Esophagus muscularis mucosa (tissue), 4 donors: Measurements from ENCODE around the gene PRPS1. TPM values are rescaled to one million over a fixed set of nuclear protein-coding genes. Genes with fewer than 3 reads are reported as not detected.

Experiments
- DNase-seq: peaks from one replicate; pipeline ENCODE4 v3.0.0-alpha.2; 2017; ENCODE audit errors: extremely low spot score
- H3K27ac ChIP-seq, 4 donors: fragments of 200-600 bp; sonication (generic); replicated peaks in 1 of 4; 1 replicate in 3 of 4; 2 replicates in 1 of 4; pipeline ENCODE4 v1.5.1; 2016 to 2019; ENCODE audit warnings: mild to moderate bottlenecking in 1 of 4
- H3K27me3 ChIP-seq, 4 donors: fragments of 200-600 bp; sonication (generic); one replicate each; pipeline versions ENCODE4 v1.5.1 to v1.6.0; 2016 to 2019
- H3K36me3 ChIP-seq, 4 donors: fragments of 200-600 bp; sonication (generic); one replicate each; pipeline ENCODE4 v1.5.1; 2016 to 2019
- H3K4me1 ChIP-seq, 4 donors: fragments of 200-600 bp; sonication (generic); one replicate each; pipeline ENCODE4 v1.5.1; 2016 to 2019
- H3K4me3 ChIP-seq, 4 donors: fragments of 200-600 bp; sonication (generic); 1 replicate in 2 of 4; 2 replicates in 2 of 4; pipeline ENCODE4 v1.5.1; 2016 to 2019; ENCODE audit warnings: mild to moderate bottlenecking in 4 of 4, moderate library complexity in 1 of 4
- H3K9me3 ChIP-seq, 4 donors: fragments of 200-600 bp; sonication (generic); 1 replicate in 3 of 4; 2 replicates in 1 of 4; pipeline ENCODE4 v1.5.1; 2016 to 2019
- CTCF ChIP-seq, 3 experiments: fragments of 200-600 bp in 2 of 3; fragments of 450-650 bp in 1 of 3; sonication (generic) in 2 of 3; IDR thresholded peaks; one replicate each; pipeline ENCODE4 v1.5.1; 2017 to 2019; ENCODE audit warnings: antibody characterized with exemption in 3 of 3, mild to moderate bottlenecking in 2 of 3, moderate library complexity in 1 of 3
- EP300 ChIP-seq: sonication (generic); formaldehyde crosslinking; IDR thresholded peaks from one replicate; pipeline ENCODE4 v1.6.1; 2017; ENCODE audit warnings: antibody characterized with exemption
- POLR2A ChIP-seq: fragments of 450-650 bp; IDR thresholded peaks from one replicate; pipeline ENCODE4 v1.6.1; 2017; ENCODE audit warnings: antibody characterized with exemption, moderate library complexity, mild to moderate bottlenecking, low read depth
- POLR2AphosphoS5 ChIP-seq, 2 donors: sonication (generic); formaldehyde crosslinking; IDR thresholded peaks; one replicate each; pipeline ENCODE4 v1.6.1; 2017; ENCODE audit warnings: antibody characterized with exemption in 2 of 2
- whole genome bisulfite sequencing: methylation state at CpG from one replicate; pipeline ENCODE4 v1.1.5; 2018; 5-methylcytosine and 5-hydroxymethylcytosine counted together
- intact Hi-C: fragments of 100-400 bp; cut with DNase I; formaldehyde crosslinking; loops from one replicate; pipeline ENCODE4 v1.15.1; 2023
- total RNA-seq, 4 donors: library from RNA; depleted of rRNA; stranded (reverse); fragments of >200 nt; gene quantifications; one replicate each; pipeline versions ENCODE4 v1.1.0 to v1.2.1, GENCODE V29; 2016

PRPS1 gene
- total RNA-seq, 4 donors from 2014 or later: 17.0 to 36.0 (median 23.4) TPM

- no peaks in the 10 kb centered on the region for H3K4me1 ChIP-seq
- no peak overlapping the region for H3K4me3 ChIP-seq
- intact Hi-C loops: no loop called here
- DNase-seq: no peak
- H3K36me3 ChIP-seq: no peaks in the 10 kb centered on the region
- H3K27me3 ChIP-seq: peaks cover 0 to 4% (median 0%) of the 10 kb centered on the region in 4 donors
- 62% methylated on average over 4 of the region's 4 CpGs for WGBS
- TF ChIP-seq EP300: no peak
- no peak for TF ChIP-seq POLR2AphosphoS5 (IDR thresholded peaks at IDR 0.05)
- H3K27ac ChIP-seq: no peak overlapping the region
- no peaks in the 10 kb centered on the region for H3K9me3 ChIP-seq
Observed at GRCh38 chrX:107596651-107597050, 31.7 kb upstream of the PRPS1 start.

DNA sequence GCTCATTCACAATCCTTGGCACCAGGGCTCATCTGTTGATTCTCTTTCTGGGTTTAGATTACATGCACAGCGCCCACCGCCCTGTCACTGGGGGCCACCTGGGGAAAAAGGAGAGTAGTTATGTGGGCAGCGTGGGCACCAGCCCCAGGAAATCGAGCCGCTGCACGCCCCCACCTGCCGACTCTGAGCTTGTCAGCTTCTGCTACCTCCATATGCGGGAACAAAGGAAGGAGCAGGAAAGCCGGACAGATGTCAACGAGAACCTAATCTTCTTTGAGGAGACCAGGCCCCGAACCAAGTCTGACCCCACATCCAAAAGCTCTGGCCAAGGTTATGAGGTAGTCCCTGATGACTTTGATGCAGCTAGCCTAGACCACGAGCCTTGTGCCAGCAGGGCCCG is 31.0 kb upstream of the PRPS1 start:
- no peak overlapping the region for H3K4me3 ChIP-seq
- 90% methylated on average over 10 of the region's 13 CpGs for WGBS
- H3K4me1 ChIP-seq: no peaks in the 10 kb centered on the region
- no peak overlapping the region for H3K27ac ChIP-seq
- DNase-seq: no peak
- intact Hi-C loops: no loop called here
- no peaks in the 10 kb centered on the region for H3K36me3 ChIP-seq
- peaks cover 0 to 4% (median 0%) of the 10 kb centered on the region in 4 donors for H3K27me3 ChIP-seq
- TF ChIP-seq CTCF (IDR thresholded peaks at IDR 0.05): no peak
- TF ChIP-seq POLR2A: no peak
- TF ChIP-seq POLR2AphosphoS5 (IDR thresholded peaks at IDR 0.05): no peak
- no peak for TF ChIP-seq EP300
- no peaks in the 10 kb centered on the region for H3K9me3 ChIP-seq

- Histone ChIP-seq H3K4me3 (no peak overlapping the region), H3K27me3 (peaks cover 0 to 4% (median 0%) of the 10 kb centered on the region in 4 donors), H3K27ac (no peak overlapping the region), H3K36me3 (no peaks in the 10 kb centered on the region), H3K4me1 (no peaks in the 10 kb centered on the region), H3K9me3 (no peaks in the 10 kb centered on the region)
- intact Hi-C loops: no loop called here
- TF ChIP-seq CTCF (IDR thresholded peaks at IDR 0.05): no peak
- TF ChIP-seq POLR2A: no peak
- no peak for TF ChIP-seq EP300
- TF ChIP-seq POLR2AphosphoS5 (IDR thresholded peaks at IDR 0.05): no peak
- DNase-seq: no peak
- 85% methylated on average over 10 of the region's 10 CpGs for WGBS
Observed at GRCh38 chrX:107597791-107598190, 30.5 kb upstream of the PRPS1 start.

DNA sequence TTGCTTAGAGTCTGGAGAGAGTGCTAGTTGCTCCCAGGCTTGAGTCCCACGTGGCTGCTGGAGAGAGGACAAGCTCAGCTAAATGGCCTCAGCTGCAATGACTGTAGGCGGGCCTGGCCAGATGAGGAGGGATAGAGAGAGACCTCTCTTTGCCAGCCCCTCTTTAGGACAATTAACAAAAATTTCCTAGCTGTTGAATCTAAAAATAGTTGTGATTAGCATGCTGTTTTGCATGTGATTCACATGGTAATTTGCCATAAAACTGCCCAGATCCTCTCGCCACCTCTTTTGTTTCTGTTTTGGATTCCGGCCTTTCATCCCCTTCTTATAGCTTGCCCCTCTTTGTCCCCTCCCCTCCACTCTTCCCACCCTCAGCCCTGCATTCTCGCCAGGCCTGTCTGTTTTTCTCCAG is 28.9 kb upstream of the PRPS1 start:
- TF ChIP-seq EP300 (no peak), POLR2A (no peak), CTCF (IDR thresholded peaks at IDR 0.05) (no peak), POLR2AphosphoS5 (IDR thresholded peaks at IDR 0.05) (no peak)
- no peaks in the 10 kb centered on the region for H3K4me1 ChIP-seq
- 70% methylated on average over 4 of the region's 5 CpGs for WGBS
- no peak overlapping the region for H3K27ac ChIP-seq
- intact Hi-C loops: no loop called here
- no peak for DNase-seq
- no peaks in the 10 kb centered on the region for H3K36me3 ChIP-seq
- H3K9me3 ChIP-seq: no peaks in the 10 kb centered on the region
- H3K4me3 ChIP-seq: no peak overlapping the region
- H3K27me3 ChIP-seq: peaks cover 0 to 4% (median 0%) of the 10 kb centered on the region in 4 donors

DNA sequence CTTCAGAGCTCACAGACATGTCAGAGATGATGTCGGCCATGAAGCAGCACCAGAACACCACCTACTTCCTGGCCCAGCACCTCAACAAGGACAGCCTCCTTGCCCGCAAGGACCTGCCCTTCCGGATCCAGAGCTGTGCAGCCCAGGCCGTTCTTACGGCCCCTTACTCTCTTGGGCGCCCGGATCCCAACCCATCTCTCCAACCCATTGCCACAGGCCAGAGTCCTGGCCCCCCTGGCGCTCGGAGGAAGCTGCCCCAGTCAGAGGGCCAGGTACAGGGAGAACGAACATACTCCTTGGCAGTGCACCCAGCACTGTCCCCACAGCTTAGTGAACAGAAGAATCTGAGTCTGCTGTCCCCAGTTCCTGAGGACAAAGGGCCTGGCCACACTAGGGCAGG is 27.9 kb upstream of the PRPS1 start:
- DNase-seq: no peak
- H3K36me3 ChIP-seq: no peaks in the 10 kb centered on the region
- H3K27ac ChIP-seq: no peak overlapping the region
- intact Hi-C loops: no loop called here
- TF ChIP-seq POLR2AphosphoS5 (IDR thresholded peaks at IDR 0.05) (no peak), CTCF (IDR thresholded peaks at IDR 0.05) (no peak), POLR2A (no peak), EP300 (no peak)
- no peaks in the 10 kb centered on the region for H3K9me3 ChIP-seq
- H3K27me3 ChIP-seq: peaks cover 0 to 4% (median 0%) of the 10 kb centered on the region in 4 donors
- 86% methylated on average over 10 of the region's 10 CpGs for WGBS
- no peak overlapping the region for H3K4me3 ChIP-seq
- H3K4me1 ChIP-seq: no peaks in the 10 kb centered on the region
